ENCODE results near the gene ESPN. TPM values are rescaled to one million over a fixed set of nuclear protein-coding genes. Genes with fewer than 3 reads are reported as not detected.
A peak's percentile ranks its signal among the peaks of the same experiment; 100 is the strongest.
"Not testable (repeated sequence)": the region's sequence is repeated elsewhere in the genome, so short reads cannot be mapped to it uniquely, and the experiment has no call there.

The ESPN gene
- total RNA-seq, 1 donor from 2014 or later: 0.24 TPM

GRCh38 chr1:6444377-6444776 lies 19.8 kb downstream of the ESPN start:
- intact Hi-C loops (cut with DNase I): no loop called here
- ATAC-seq: no peak
- DNase-seq (ENCODE audit: missing footprints): no peak

- ATAC-seq (peak; percentile 49), DNase-seq (ENCODE audit: missing footprints) (no peak)
- intact Hi-C loops (cut with DNase I): no loop called here
Measured at GRCh38 chr1:6445062-6445763, 20.6 kb downstream of the ESPN start.

GRCh38 chr1:6445929-6446328 lies 21.4 kb downstream of the ESPN start:
- ATAC-seq; intact Hi-C loops (cut with DNase I): not testable (repeated sequence)

GRCh38 chr1:6446665-6447015 lies 22.1 kb downstream of the ESPN start:
- no peak for DNase-seq (ENCODE audit: missing footprints)
- ATAC-seq: no peak
- intact Hi-C loops (cut with DNase I): no loop called here

More at GRCh38 chr1:6445929-6446328, 21.4 kb downstream of the ESPN start:
- not testable (repeated sequence) for DNase-seq (ENCODE audit: missing footprints)

DNA sequence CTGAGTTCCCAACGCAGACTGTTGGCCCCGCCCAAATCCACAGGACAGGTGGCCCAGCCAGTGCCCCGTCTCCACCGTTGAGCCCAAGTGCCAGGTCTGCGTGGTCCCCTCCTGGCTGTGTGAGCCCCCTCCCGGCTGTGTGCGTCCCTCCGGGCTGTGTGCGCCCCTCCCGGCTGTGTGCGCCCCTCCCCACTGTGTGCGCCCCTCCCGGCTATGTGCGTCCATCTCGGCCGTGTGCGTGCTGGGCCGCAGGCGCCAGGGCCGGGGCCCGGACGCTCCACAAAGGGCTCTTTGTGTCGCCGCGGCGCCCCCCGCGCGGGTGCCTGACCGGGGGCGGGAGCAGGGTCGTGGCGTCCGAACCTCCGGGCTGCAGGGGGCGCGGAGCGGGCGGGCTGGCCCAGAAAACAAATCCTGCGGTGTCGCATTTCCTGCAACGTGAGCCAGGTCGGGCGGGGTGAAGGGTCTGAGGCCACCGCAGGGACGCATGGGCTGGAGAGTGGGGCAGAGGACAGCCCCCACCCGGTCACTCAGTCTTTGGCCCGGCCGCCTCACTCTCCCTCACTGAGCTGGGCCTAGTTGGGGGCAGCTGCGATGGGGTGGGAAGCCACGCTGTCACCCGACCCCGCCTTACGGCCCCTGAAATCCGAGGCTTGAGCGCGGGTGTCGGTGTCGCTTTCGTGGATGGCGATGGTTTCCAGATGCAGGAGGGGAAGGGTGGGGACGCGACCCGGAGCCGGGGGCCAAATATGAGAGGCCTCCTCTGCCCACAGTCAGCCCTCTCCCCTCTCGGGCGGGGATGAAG lies 22.6 kb downstream of the ESPN start:
- intact Hi-C loops (cut with DNase I): no loop called here
- no peak for ATAC-seq
- DNase-seq (ENCODE audit: missing footprints): no peak

DNA sequence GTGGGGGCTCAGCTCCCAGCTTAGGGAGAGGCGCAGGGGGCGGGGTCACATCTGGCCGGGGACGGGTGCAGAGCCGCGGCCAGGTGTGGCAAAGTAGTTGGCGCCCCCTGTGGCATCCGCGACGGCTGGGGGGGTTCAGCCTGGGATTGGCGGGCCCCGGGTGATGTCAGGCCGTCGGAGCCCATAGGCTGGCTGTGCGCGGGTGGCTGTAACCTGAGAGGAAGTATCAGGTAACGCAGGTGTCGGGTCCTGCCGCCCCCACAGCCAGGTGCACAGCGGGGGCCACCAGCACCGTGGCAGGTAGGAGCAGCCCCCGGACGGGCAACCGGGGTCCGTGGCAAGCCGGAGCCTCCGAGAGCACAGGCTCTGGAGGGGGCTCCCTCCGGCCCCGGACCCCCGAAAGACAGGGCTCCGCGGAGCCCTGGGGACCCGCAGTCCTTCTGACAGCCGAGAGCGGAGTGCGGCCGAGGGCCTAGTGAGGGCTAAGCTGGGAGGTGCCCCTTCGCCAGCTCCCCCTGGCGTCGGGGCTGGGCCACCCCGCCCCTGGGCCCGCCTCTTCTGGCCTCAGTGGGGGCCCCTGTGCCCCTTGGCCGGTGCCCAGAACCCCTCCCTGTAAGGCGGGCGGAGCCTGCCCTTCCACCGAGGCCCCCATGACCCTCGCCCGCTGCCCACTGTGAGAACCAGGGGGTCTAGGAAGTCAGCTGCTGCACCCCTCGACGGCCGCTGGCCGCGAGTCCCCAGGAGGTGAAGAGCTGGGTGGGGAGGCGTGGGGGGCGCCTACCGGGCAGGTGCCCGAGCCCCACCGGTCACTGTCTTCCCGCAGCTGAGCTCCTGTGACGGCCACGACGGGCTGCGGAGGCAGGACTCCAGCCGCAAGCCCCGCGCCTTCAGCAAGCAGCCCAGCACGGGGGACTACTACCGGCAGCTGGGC lies 23.5 kb downstream of the ESPN start:
- no peak for ATAC-seq
- intact Hi-C loops (cut with DNase I): no loop called here
- no peak for DNase-seq (ENCODE audit: missing footprints)

- no peak for DNase-seq (ENCODE audit: missing footprints)
- intact Hi-C loops (cut with DNase I): no loop called here
- ATAC-seq: peak; percentile 53
Measured at GRCh38 chr1:6448749-6449631, 24.4 kb downstream of the ESPN start.

DNA sequence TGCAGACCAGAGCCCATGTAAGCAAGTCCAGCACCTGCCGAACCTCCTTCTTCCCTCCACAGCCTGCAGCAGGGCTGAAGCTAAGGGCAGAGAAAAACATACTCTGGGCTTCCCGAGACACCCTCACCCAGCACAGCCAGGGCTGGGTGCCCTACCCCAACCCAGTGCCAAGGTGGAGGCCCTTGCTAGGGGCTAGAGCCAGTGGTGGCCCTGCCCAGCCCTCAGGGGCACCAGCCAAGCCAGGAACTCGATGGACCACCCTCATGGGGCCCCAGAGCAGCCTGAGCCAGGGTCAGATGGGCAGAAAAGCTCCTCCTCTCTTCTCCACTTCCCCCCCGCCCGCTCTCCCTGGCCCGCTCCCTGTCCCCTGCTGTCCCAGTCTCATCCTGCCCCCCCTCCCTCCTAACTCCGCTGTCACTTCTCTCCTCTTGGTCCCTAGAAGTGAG lies 25.5 kb downstream of the ESPN start:
- ATAC-seq (no peak), DNase-seq (ENCODE audit: missing footprints) (no peak)
- intact Hi-C loops (cut with DNase I): no loop called here

GRCh38 chr1:6450486-6450885 lies 25.9 kb downstream of the ESPN start:
- intact Hi-C loops (cut with DNase I); ATAC-seq; DNase-seq (ENCODE audit: missing footprints): not testable (repeated sequence)

DNA sequence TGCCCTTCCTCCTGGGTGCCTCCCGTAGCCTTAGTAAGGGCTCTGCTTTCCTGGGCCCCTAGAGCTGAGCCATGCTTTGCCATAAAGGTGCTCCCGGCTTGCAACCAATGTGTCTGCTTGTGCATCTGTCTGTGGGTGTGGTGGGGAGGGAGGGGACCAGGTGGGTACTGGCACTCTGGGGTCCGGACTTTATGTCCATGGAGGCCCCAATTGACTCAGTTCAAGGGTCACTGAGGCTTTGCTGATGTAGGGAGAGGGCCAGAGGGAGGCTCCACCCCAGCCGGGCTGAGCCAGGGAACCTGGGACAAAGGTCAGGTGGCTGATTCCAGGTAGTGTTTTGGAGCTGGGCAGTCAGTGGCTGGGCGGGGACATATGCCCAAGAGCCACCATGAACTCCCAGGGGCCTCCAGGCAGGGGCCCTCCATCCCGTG lies 26.4 kb downstream of the ESPN start:
- ATAC-seq (no peak), DNase-seq (ENCODE audit: missing footprints) (no peak)
- intact Hi-C loops (cut with DNase I): no loop called here

GRCh38 chr1:6453895-6454855 lies 29.6 kb downstream of the ESPN start:
- intact Hi-C loops (cut with DNase I); ATAC-seq; DNase-seq (ENCODE audit: missing footprints): not testable (repeated sequence)

GRCh38 chr1:6454856-6455751 lies 30.5 kb downstream of the ESPN start:
- intact Hi-C loops (cut with DNase I): no loop called here
- DNase-seq (ENCODE audit: missing footprints) (no peak), ATAC-seq (no peak)

DNA sequence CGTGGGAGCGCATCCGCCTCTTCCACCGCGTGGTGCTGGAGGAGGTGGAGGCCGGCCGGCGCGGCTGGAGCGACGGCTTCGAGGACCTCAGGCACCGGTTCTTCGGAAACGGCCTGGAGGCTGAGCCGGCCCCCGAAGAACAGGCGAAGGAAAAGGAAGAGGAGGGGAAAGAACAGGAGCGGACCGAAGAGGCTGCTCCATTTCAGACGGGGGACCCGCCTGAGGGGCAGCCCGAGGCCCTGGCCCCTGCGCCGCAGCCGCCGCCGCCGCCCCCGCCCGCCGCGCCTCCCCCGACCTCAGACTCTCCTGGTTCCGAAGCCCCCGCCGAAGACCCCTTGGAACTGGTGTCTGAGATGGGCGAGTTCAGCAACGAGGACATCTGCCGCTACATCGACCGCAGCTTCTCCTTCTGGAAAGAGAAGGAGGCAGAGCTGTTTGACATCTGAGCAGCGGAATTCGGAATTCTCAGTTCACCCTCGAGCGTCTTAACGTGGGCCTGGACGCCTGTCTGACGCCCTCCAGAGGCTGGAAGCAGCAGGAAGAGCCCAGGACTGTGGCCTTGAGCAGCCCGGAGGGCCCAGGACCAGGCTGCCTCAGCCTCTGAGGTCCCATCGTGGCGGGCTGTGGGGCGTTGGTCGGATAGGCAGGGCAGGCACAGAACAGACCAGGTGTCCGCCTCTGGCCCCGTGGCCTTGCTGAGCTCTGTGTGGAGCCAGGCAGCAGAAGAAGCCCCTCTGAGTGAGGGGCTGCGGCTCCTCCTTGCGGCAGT lies 31.4 kb downstream of the ESPN start:
- ATAC-seq; DNase-seq (ENCODE audit: missing footprints); intact Hi-C loops (cut with DNase I): not testable (repeated sequence)

- intact Hi-C loops (cut with DNase I): no loop called here
- DNase-seq (ENCODE audit: missing footprints): no peak
- ATAC-seq: no peak
Measured at GRCh38 chr1:6456800-6457466, 32.4 kb downstream of the ESPN start.

DNA sequence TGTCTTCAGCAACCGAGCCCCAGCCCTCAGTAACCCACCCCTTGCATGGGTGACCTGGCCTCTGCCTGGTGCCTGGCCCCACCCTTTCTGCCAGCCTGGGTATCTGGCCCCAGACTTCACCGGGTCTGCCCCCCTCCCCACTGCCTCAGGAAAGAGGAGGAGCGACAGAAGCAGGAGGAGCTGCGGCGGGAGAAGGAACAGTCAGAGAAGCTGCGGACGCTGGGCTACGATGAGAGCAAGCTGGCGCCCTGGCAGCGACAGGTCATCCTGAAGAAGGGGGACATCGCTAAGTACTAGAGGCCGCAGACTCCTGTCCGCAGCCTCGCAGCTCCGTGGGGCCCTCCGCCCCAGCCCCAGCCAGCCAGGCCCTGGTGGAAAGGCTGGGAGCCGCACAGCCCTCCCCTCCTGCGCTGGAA lies 35.3 kb downstream of the ESPN start:
- no peak for DNase-seq (ENCODE audit: missing footprints)
- ATAC-seq: no peak
- intact Hi-C loops (cut with DNase I): no loop called here
